Stimulated activated CD4-positive, alpha-beta T cell treated with anti-CD3 and anti-CD28 coated beads, Interleukin-1b, Interleukin-23, amount 100 ng/mL, for 24 hours (primary cell): ENCODE measurements around the gene ALG14.

Source experiments
- DNase-seq, 4 experiments: peaks; one replicate each; pipeline ENCODE4 v3.0.0-alpha.2; 2020; ENCODE audit warnings: low read depth in 4 of 4, low spot score in 1 of 4

ALG14 gene

GRCh38 chr1:94934551-94934950, 138.2 kb downstream of the ALG14 start:
- no peak for DNase-seq

DNA sequence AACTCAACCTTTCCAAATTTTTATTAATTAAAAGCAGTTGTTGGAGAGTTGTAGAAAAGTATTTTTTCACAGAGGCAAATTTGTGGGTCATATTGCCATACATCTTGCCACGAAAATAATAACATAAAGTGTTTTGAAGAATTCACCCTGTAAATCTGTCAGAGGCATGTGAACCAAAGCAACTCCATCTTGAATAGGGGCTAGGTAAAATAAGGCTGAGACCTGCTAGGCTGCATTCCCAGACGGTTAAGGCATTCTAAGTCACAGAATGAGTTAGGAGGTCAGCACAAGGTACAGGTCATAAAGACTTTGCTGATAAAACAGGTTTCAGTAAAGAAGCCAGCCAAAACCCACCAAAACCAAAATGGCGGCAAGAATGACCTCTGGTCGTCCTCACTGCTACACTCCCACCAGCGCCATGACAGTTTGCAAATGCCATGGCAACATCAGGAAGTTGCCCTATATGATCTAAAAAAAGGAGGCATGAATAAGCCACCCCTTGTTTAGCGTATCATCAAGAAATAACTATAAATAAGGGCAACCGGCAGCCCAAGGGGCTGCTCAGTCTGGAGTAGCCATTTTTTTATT, 141.4 kb downstream of the ALG14 start:
- DNase-seq, result no peak

DNA sequence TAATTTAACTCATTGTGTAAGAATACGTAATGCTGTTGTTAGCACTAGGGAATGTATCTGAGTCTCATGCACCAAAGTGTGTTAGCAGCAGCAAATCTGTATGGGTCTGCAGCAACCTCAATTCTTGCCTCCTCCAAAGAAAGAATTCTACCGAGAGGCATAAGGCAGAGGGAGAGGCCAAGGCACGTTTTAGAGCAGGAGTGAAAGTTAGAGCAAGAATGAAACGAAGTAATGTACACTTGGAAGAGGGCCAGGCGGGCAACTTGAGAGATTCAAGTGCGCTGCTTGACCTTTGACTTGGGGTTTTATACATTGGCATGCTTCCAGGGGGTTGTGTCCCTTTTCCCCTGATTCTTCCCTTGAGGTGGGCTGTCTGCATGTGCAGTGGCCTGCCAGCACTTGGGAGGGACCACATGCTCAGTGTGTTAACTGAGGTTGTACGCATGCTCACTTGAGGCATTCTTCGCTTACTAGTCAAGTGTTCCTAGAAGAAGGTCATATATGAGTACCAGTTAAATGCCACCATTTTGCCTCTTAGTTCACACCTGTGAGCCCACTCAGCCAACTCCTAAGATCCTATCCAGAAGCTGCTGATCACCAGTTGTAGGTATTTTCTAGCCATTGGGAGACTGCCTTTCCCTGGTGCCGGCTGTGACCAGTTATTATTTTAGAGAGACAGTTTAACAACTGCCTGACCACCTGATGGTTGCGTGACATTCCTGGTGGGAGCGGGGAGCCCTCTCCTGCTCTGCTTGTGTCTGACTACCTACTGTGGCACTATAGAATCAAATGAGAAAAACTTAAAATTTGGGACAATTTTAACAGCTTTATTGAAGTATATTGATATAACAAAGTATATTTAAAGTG, 143.2 kb downstream of the ALG14 start:
- no peak for DNase-seq

DNA sequence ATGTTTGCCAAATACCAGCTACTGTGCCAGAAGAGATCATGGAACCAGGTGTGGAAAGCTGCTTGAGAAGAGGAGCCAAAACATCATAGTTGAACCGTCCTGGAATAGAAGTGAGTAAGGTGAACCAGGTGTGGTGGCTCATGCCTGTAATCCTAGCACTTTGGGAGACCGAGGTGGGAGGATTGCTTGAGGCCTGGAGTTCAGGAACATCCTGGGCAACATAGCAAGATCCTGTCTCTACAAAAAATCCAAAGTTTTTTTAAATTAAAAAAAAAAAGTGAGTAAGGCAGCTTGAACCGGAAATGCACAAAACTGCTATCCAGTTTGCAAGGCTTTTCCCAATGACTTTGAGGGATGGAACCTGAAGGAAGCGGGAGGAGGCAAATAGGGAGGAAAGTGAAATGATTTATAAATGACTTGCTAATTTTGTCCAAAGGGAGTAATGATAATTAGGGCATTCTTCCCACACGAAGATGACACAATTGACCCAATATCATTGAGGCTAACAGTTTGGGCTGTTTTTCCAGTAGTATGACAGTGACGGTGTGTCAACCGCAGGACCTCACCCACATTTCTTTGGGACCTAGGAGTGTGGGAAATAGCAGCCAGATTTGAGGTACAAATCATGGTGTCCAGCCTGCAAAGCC, 144.3 kb downstream of the ALG14 start:
- DNase-seq, result no peak

DNA sequence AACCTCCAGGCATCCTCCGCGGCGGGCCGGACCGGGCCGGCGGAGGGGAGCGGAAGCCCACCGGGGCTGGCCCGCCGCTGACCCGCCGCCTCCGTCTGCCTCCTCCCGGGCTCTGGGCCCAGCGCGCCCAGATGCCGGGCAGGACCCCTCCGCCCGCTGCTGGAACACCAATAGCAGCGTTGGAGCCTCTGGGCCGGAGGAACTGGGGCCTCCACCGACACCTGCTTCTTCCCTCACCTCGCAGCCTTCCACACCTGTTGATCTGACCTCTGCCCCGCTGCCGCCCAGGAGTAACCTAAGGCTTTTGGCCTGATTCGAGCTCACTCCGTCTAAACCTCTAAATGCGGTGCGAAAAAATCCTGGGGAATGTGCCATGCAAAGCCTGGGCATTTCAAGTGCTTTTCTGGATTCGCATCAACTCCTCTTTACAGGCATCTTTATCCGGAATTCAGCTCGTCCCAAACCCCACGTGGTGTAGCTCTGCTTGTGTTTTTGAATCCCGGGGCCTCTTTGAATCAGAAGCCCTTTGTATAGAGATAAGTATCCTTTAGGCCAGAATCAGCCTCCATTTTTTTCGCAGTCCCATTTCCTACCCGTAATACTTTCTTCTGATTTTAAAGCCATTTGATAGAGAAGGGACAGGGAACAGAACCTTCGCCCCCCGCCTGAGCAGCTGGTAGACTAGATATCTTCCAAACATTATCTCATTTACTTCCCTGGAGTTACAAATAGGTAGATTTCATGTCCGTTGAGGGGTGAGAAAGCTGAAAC, 145.2 kb downstream of the ALG14 start:
- DNase-seq, result no peak

DNA sequence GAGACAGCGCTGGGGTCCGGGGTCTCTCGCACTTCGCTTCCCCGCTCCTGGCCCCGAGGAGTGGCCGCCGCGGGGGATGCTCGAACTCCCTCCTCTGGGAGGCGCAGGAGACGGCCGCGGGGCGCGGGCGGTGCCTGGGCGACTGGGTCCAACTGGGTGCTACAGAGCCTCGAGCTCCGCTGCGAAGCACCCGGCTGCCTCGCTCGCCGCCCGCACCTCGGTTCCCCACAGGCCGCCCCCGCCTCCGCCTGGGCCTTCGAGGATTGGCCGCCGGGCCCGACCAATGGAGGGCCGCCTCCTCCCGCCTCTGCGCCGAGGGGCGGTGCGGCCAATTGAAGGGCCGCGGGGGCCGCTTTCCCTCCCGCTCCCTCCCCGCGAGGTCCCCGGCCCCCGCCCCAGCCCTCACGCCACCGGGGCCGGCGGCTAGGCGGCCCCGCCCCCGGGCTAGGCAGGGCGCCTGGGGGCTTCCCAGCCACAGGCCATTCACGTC, 145.8 kb downstream of the ALG14 start, which contains the start of gene CNN3:
TSS of gene CNN3 (minus strand) at position 196 of the 490 bp plus-strand sequence. CDS start 216 bp downstream, outside the sequence.
- peak; percentile 17 to 60 (median 32) for DNase-seq

- peak in 1 of 4 experiments; percentile 3 for DNase-seq
Measured at GRCh38 chr1:94926126-94926914, 146.4 kb downstream of the ALG14 start.

- DNase-seq, result no peak
Measured at GRCh38 chr1:94925561-94926125, 147.1 kb downstream of the ALG14 start.

DNA sequence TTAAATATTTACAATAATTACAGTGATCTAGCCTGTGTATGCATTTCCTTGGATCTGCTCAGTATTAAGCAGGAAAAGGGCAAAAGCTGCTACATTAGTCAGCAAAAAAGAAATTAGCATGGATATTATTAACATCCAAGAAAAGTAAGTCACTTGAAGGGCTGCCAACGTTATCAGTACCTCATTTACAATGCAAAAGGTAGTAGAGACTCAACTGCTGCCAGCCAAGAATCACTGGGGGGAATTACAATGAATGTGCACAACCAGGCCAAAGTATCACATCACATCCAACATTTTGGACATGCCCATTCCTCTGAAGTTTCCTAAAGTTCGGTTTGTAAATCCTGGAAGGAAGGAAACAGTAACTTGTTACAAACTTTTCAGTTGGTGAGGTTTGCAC, 147.7 kb downstream of the ALG14 start:
- no peak for DNase-seq
